ENCODE data around the gene ZBTB20.

DNA sequence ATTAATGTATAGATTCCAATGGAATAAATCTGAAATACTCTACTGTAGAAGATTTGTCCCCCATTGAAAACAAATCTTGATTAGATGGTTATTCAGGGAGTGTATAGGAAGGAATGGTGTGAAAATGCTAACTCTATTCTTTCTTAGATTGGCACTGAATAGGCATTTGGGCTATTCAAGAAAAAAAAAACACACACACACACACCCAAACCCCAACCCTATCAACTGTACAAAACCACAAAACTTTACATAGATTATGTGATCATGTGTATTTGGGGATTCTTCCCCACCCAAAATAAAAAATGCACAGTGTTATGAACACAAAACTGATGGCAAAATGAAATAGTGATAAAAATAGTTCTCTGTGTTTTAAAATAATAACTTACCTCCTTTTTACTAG is 791.4 kb downstream of the ZBTB20 start:
- no peak for TF ChIP-seq FOXP2 (optimal IDR thresholded peaks at IDR 0.05; ENCODE audit: borderline replicate concordance, extremely low read depth, extremely low read length, insufficient read depth)
- TF ChIP-seq POLR2AphosphoS5 (IDR thresholded peaks at IDR 0.05; ENCODE audit: low read depth, low read length), result no peak
- TF ChIP-seq TAF1 (IDR thresholded peaks at IDR 0.05; ENCODE audit: borderline replicate concordance, insufficient read depth, low read length), result no peak
